Esophagus muscularis mucosa (tissue), 4 donors: ENCODE results near the gene ZNF750. TPM values are rescaled to one million over a fixed set of nuclear protein-coding genes. Genes with fewer than 3 reads are reported as not detected.

Experiments
- DNase-seq: peaks from one replicate; pipeline ENCODE4 v3.0.0-alpha.2; 2017; ENCODE audit errors: extremely low spot score
- H3K27ac ChIP-seq, 4 donors: fragments of 200-600 bp; sonication (generic); replicated peaks in 1 of 4; 1 replicate in 3 of 4; 2 replicates in 1 of 4; pipeline ENCODE4 v1.5.1; 2016 to 2019; ENCODE audit warnings: mild to moderate bottlenecking in 1 of 4
- H3K27me3 ChIP-seq, 4 donors: fragments of 200-600 bp; sonication (generic); one replicate each; pipeline versions ENCODE4 v1.5.1 to v1.6.0; 2016 to 2019
- H3K36me3 ChIP-seq, 4 donors: fragments of 200-600 bp; sonication (generic); one replicate each; pipeline ENCODE4 v1.5.1; 2016 to 2019
- H3K4me1 ChIP-seq, 4 donors: fragments of 200-600 bp; sonication (generic); one replicate each; pipeline ENCODE4 v1.5.1; 2016 to 2019
- H3K4me3 ChIP-seq, 4 donors: fragments of 200-600 bp; sonication (generic); 1 replicate in 2 of 4; 2 replicates in 2 of 4; pipeline ENCODE4 v1.5.1; 2016 to 2019; ENCODE audit warnings: mild to moderate bottlenecking in 4 of 4, moderate library complexity in 1 of 4
- H3K9me3 ChIP-seq, 4 donors: fragments of 200-600 bp; sonication (generic); 1 replicate in 3 of 4; 2 replicates in 1 of 4; pipeline ENCODE4 v1.5.1; 2016 to 2019
- CTCF ChIP-seq, 3 experiments: fragments of 200-600 bp in 2 of 3; fragments of 450-650 bp in 1 of 3; sonication (generic) in 2 of 3; IDR thresholded peaks; one replicate each; pipeline ENCODE4 v1.5.1; 2017 to 2019; ENCODE audit warnings: antibody characterized with exemption in 3 of 3, mild to moderate bottlenecking in 2 of 3, moderate library complexity in 1 of 3
- EP300 ChIP-seq: sonication (generic); formaldehyde crosslinking; IDR thresholded peaks from one replicate; pipeline ENCODE4 v1.6.1; 2017; ENCODE audit warnings: antibody characterized with exemption
- POLR2A ChIP-seq: fragments of 450-650 bp; IDR thresholded peaks from one replicate; pipeline ENCODE4 v1.6.1; 2017; ENCODE audit warnings: antibody characterized with exemption, moderate library complexity, mild to moderate bottlenecking, low read depth
- POLR2AphosphoS5 ChIP-seq, 2 donors: sonication (generic); formaldehyde crosslinking; IDR thresholded peaks; one replicate each; pipeline ENCODE4 v1.6.1; 2017; ENCODE audit warnings: antibody characterized with exemption in 2 of 2
- WGBS: methylation state at CpG from one replicate; pipeline ENCODE4 v1.1.5; 2018; 5-methylcytosine and 5-hydroxymethylcytosine counted together
- intact Hi-C: fragments of 100-400 bp; cut with DNase I; formaldehyde crosslinking; loops from one replicate; pipeline ENCODE4 v1.15.1; 2023
- total RNA-seq, 4 donors: library from RNA; depleted of rRNA; stranded (reverse); fragments of >200 nt; gene quantifications; one replicate each; pipeline versions ENCODE4 v1.1.0 to v1.2.1, GENCODE V29; 2016

The ZNF750 gene
- total RNA-seq, 4 donors from 2014 or later, result not detected

GRCh38 chr17:82861393-82861775 lies 21.6 kb upstream of the ZNF750 start:
- no peak for DNase-seq
- no peak overlapping the region for H3K4me3 ChIP-seq
- H3K9me3 ChIP-seq, result no peaks in the 10 kb centered on the region
- WGBS, result 90% methylated on average over 12 of the region's 12 CpGs
- H3K27ac ChIP-seq, result no peak overlapping the region
- TF ChIP-seq POLR2A (no peak), POLR2AphosphoS5 (IDR thresholded peaks at IDR 0.05) (no peak), CTCF (IDR thresholded peaks at IDR 0.05) (no peak), EP300 (no peak)
- H3K4me1 ChIP-seq, result peaks cover 29 to 46% (median 40%) of the 10 kb centered on the region in 4 donors
- intact Hi-C loops, result no loop called here
- H3K27me3 ChIP-seq, result no peaks in the 10 kb centered on the region
- peaks cover 0 to 12% (median 3%) of the 10 kb centered on the region in 4 donors for H3K36me3 ChIP-seq

DNA sequence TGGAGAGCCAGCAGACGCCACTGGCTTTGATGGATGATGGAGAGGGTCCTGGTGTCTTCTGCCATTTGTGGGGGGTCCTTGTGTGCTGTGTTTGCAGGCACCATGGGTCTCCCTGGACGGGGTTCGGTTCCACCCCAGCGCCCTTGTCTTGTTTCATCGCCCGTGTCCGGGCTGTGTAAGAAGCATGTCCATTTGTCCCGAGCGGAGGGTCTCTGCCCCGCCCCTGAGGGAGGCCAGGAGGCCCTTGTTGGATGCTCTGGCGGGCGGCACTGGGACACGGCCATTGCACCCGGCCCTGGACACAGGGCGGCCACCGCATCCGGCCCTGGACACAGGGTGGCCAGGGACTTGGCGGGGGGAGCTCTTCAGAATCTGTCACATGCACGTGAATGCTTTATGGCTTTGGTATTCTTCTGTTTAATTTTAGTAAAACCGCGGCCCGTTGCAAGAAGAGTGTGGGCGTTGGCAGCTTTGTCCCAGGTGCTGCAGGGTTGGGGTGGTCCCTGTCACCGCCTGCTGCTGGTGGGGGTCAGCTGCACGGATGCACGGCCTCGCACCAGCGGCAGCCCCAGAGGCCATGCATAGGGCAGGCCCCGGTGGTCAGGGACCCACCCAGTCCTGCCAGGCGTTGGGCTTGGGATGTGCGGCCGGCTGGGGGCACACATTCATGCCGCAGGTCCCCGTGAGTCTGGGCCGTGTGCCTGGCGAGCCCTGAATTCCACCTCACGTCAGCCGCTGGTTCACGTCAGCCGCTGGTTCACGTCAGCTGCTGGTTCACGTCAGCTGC lies 21.0 kb upstream of the ZNF750 start:
- WGBS, result 91% methylated on average over 25 of the region's 42 CpGs
- H3K27me3 ChIP-seq, result no peaks in the 10 kb centered on the region
- intact Hi-C loops, result no loop called here
- no peak overlapping the region for H3K4me3 ChIP-seq
- no peaks in the 10 kb centered on the region for H3K9me3 ChIP-seq
- H3K4me1 ChIP-seq, result peaks cover 27 to 40% (median 36%) of the 10 kb centered on the region in 4 donors
- H3K36me3 ChIP-seq, result peaks cover 0 to 12% (median 3%) of the 10 kb centered on the region in 4 donors
- TF ChIP-seq CTCF (IDR thresholded peaks at IDR 0.05) (no peak), EP300 (no peak), POLR2AphosphoS5 (IDR thresholded peaks at IDR 0.05) (no peak), POLR2A (no peak)
- no peak overlapping the region for H3K27ac ChIP-seq
- DNase-seq, result no peak

DNA sequence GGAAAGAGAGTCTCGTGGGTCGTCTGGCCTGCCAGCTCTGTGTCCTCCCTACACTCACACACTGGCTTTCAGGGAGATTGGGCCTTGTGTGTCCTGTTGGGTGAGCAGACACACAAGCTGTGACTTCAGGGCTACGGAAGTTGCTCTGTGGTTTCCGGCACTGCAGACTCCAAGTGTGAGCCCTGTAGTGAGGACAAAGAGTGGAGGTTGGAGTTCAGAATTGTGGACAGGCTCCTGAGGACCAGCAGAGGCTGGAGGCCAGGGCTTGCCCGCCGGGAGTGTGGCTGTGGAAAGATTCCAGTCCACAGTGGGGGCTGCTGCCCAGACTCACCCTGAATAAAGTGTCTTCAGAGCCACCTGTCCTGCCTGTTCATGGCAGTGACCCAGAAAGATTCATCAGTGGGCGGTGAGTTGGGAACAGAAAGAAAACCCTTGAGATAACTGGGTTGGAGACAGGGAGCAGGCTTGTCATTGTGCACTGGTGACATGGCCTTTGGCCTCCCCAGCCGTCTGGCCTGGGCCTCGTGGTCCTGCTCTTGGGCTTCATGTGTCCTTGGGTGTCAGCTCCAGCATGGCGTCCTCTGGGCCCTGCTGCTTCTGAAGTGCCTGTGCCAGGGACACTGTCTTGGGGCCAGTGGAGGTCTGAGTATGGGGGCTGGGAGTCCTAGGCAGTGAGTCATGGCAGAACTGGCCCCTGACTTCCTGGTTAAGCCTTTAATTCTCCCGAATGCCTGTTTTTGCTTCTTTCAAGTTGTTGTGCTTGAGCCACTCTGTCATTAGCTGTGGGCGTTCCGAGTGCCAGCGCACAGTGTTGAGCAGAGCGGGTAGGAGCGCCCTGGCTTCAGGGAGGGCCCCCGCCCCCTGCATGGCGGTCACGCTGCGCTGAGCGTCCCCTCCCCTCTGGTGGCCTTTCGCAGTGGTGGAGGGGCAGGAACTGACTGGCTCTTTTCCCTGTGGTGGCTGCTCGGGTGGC lies 19.9 kb upstream of the ZNF750 start:
- no peak for TF ChIP-seq POLR2AphosphoS5 (IDR thresholded peaks at IDR 0.05)
- no peak for TF ChIP-seq CTCF (IDR thresholded peaks at IDR 0.05)
- TF ChIP-seq POLR2A, result no peak
- TF ChIP-seq EP300, result no peak
- Histone ChIP-seq H3K36me3 (peaks cover 0 to 12% (median 6%) of the 10 kb centered on the region in 4 donors), H3K27ac (peak overlapping the region in 3 of 4 donors; percentile 11 to 56 (median 48)), H3K4me3 (no peak overlapping the region), H3K9me3 (no peaks in the 10 kb centered on the region), H3K4me1 (peaks cover 22 to 38% (median 30%) of the 10 kb centered on the region in 4 donors), H3K27me3 (no peaks in the 10 kb centered on the region)
- 91% methylated on average over 19 of the region's 23 CpGs for WGBS
- intact Hi-C loops, result no loop called here
- DNase-seq, result no peak

DNA sequence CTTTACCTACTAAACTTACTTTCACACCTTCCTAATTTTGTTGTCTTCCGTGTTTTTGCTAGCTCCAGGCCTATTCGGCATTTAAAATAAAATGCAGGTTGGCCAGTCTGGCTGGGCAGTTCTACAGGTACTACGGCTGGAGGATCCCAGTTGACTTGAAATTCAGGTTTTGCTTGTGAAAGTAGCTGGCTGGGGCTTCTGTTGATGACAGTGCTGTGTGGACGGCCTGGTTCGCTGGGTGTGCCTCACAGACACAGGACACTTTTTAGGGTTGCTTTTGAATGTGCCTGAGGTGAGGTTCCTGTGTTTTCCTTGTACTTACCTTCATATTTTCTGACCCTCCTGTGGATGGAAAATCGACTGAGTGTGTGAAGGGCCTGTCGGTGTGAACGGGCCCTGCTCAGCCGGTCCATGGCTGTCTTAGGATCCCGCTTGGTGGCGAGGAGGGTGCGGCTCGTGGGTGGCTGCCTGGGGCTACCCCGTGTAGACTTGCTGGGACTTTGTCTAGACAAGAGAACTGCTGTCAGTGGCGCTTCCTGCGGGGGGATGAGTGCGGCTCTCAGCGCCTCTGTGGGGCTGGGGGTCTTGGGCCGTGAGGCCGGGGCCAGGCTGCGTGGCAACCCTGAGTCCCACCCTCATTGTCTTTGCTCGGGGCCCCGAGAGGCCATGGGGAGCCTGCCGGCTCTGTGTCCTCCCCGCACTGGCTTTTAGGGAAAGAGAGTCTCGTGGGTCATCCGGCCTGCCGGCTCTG lies 18.7 kb upstream of the ZNF750 start:
- TF ChIP-seq CTCF (IDR thresholded peaks at IDR 0.05) (no peak), POLR2AphosphoS5 (IDR thresholded peaks at IDR 0.05) (no peak), POLR2A (no peak), EP300 (no peak)
- H3K27ac ChIP-seq, result peak overlapping the region in 3 of 4 donors; percentile 11 to 56 (median 48)
- no peaks in the 10 kb centered on the region for H3K9me3 ChIP-seq
- H3K36me3 ChIP-seq, result peaks cover 0 to 19% (median 13%) of the 10 kb centered on the region in 4 donors
- intact Hi-C loops, result no loop called here
- no peak overlapping the region for H3K4me3 ChIP-seq
- H3K27me3 ChIP-seq, result no peaks in the 10 kb centered on the region
- 92% methylated on average over 19 of the region's 28 CpGs for whole genome bisulfite sequencing
- DNase-seq, result no peak
- H3K4me1 ChIP-seq, result peaks cover 11 to 26% (median 19%) of the 10 kb centered on the region in 4 donors
